CD4-positive, alpha-beta T cell treated with Interleukin-4 for 1 hour (primary cell): Measurements from ENCODE around the gene CDK16.

Source experiments
- DNase-seq, 2 donors: peaks; one replicate each; pipeline ENCODE4 v3.0.0-alpha.2; 2020 to 2022

The CDK16 gene

GRCh38 chrX:47228550-47229270 is 10.2 kb downstream of the CDK16 start:
- DNase-seq = no peak

GRCh38 chrX:47229427-47229826 is 10.9 kb downstream of the CDK16 start:
- DNase-seq = peak in 1 of 2 donors; percentile 8

- peak in 1 of 2 donors; percentile 4 for DNase-seq
Observed at GRCh38 chrX:47230136-47230868, 11.8 kb downstream of the CDK16 start.

- no peak for DNase-seq
Observed at GRCh38 chrX:47231167-47231566, 12.7 kb downstream of the CDK16 start.

GRCh38 chrX:47232197-47232802 is 13.8 kb downstream of the CDK16 start:
- no peak for DNase-seq

GRCh38 chrX:47232803-47233332 is 14.4 kb downstream of the CDK16 start, which contains the start of gene USP11:
USP11 (plus strand) TSS chrX:47233009; CDS start chrX:47233044, 35 bp downstream.
- DNase-seq = peak; percentile 72 to 80

GRCh38 chrX:47233333-47234113 is 15.0 kb downstream of the CDK16 start:
- DNase-seq = peak; percentile 97 to 98

- DNase-seq = no peak
Observed at GRCh38 chrX:47234583-47234982, 16.1 kb downstream of the CDK16 start.

- DNase-seq = no peak
Observed at GRCh38 chrX:47235691-47236103, 17.2 kb downstream of the CDK16 start.

GRCh38 chrX:47239199-47239598 is 20.7 kb downstream of the CDK16 start:
- DNase-seq = no peak

- DNase-seq = no peak
Observed at GRCh38 chrX:47239898-47240545, 21.5 kb downstream of the CDK16 start.

GRCh38 chrX:47240619-47241018 is 22.1 kb downstream of the CDK16 start:
- DNase-seq = no peak

- DNase-seq = no peak
Observed at GRCh38 chrX:47241201-47242011, 22.9 kb downstream of the CDK16 start.

- no peak for DNase-seq
Observed at GRCh38 chrX:47242321-47242720, 23.8 kb downstream of the CDK16 start.

- no peak for DNase-seq
Observed at GRCh38 chrX:47243351-47243750, 24.9 kb downstream of the CDK16 start.

GRCh38 chrX:47244676-47245075 is 26.2 kb downstream of the CDK16 start:
- no peak for DNase-seq

GRCh38 chrX:47245156-47245555 is 26.7 kb downstream of the CDK16 start:
- no peak for DNase-seq

GRCh38 chrX:47247206-47247998 is 28.9 kb downstream of the CDK16 start:
- no peak for DNase-seq

GRCh38 chrX:47247999-47248320 is 29.5 kb downstream of the CDK16 start:
- DNase-seq = no peak

GRCh38 chrX:47248576-47248975 is 30.1 kb downstream of the CDK16 start:
- DNase-seq = no peak

GRCh38 chrX:47250017-47250347 is 31.5 kb downstream of the CDK16 start:
- no peak for DNase-seq
